Ascending aorta (tissue), 2 donors: ENCODE measurements around the gene ZNF319. TPM values are rescaled to one million over a fixed set of nuclear protein-coding genes. Genes with fewer than 3 reads are reported as not detected.

ENCODE experiments used
- DNase-seq, 2 donors: peaks; one replicate each; pipeline ENCODE4 v3.0.0-alpha.2; 2019; ENCODE audit warnings: low spot score in 2 of 2
- H3K27ac ChIP-seq, 2 donors: fragments of 200-600 bp; sonication (generic); one replicate each; pipeline ENCODE4 v1.5.1; 2016 to 2017; ENCODE audit warnings: mild to moderate bottlenecking in 1 of 2
- H3K27me3 ChIP-seq: fragments of 200-600 bp; sonication (generic); one replicate; pipeline ENCODE4 v1.5.1; 2017
- H3K36me3 ChIP-seq, 2 donors: fragments of 200-600 bp; sonication (generic); one replicate each; pipeline ENCODE4 v1.5.1; 2016
- H3K4me1 ChIP-seq, 2 donors: fragments of 200-600 bp; sonication (generic); one replicate each; pipeline ENCODE4 v1.5.1; 2016 to 2017; ENCODE audit warnings: mild to moderate bottlenecking in 1 of 2
- H3K4me3 ChIP-seq, 2 donors: fragments of 200-600 bp; sonication (generic); one replicate each; pipeline ENCODE4 v1.5.1; 2016 to 2017; ENCODE audit warnings: mild to moderate bottlenecking in 1 of 2
- H3K9me3 ChIP-seq, 2 donors: fragments of 200-600 bp; sonication (generic); one replicate each; pipeline ENCODE4 v1.5.1; 2016
- intact Hi-C: fragments of 100-400 bp; cut with DNase I; formaldehyde crosslinking; loops from one replicate; pipeline ENCODE4 v1.15.1; 2023
- total RNA-seq: library from RNA; depleted of rRNA; stranded (reverse); fragments of >200 nt; gene quantifications from one replicate; pipeline ENCODE4 v1.1.0, GENCODE V29; 2016
- TF ChIP-seq, protein P1 (sequence below), 3 experiments: fragments of 200-600 bp in 2 of 3; fragments of 450-650 bp in 1 of 3; sonication (generic) in 2 of 3; IDR thresholded peaks; one replicate each; pipeline ENCODE4 v1.5.1; 2016 to 2019; ENCODE audit warnings: antibody characterized with exemption in 3 of 3, mild to moderate bottlenecking in 1 of 3, moderate library complexity in 1 of 3

Gene ZNF319
- total RNA-seq, 1 donor from 2014 or later: 17.5 TPM

- DNase-seq: no peak
- intact Hi-C loops: no loop called here
These were observed 42.6 kb downstream of the ZNF319 start for GRCh38 chr16:57957673-57958392.

GRCh38 chr16:57956924-57957672 lies 43.4 kb downstream of the ZNF319 start:
- TF ChIP-seq, protein P1, sequence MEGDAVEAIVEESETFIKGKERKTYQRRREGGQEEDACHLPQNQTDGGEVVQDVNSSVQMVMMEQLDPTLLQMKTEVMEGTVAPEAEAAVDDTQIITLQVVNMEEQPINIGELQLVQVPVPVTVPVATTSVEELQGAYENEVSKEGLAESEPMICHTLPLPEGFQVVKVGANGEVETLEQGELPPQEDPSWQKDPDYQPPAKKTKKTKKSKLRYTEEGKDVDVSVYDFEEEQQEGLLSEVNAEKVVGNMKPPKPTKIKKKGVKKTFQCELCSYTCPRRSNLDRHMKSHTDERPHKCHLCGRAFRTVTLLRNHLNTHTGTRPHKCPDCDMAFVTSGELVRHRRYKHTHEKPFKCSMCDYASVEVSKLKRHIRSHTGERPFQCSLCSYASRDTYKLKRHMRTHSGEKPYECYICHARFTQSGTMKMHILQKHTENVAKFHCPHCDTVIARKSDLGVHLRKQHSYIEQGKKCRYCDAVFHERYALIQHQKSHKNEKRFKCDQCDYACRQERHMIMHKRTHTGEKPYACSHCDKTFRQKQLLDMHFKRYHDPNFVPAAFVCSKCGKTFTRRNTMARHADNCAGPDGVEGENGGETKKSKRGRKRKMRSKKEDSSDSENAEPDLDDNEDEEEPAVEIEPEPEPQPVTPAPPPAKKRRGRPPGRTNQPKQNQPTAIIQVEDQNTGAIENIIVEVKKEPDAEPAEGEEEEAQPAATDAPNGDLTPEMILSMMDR (IDR thresholded peaks at IDR 0.05): no peak

More at GRCh38 chr16:57957673-57958392, 42.6 kb downstream of the ZNF319 start:
- TF ChIP-seq, protein P1 (IDR thresholded peaks at IDR 0.05): no peak
- H3K36me3 ChIP-seq: no peaks in the 10 kb centered on the region
- H3K4me1 ChIP-seq: no peaks in the 10 kb centered on the region
- no peak overlapping the region for H3K27ac ChIP-seq
- H3K9me3 ChIP-seq: no peaks in the 10 kb centered on the region
- no peak overlapping the region for H3K4me3 ChIP-seq
- H3K27me3 ChIP-seq: no peaks in the 10 kb centered on the region

GRCh38 chr16:57956270-57956808 lies 44.1 kb downstream of the ZNF319 start:
- Histone ChIP-seq H3K27ac (no peak overlapping the region), H3K27me3 (no peaks in the 10 kb centered on the region), H3K9me3 (no peaks in the 10 kb centered on the region), H3K4me3 (no peak overlapping the region), H3K4me1 (no peaks in the 10 kb centered on the region), H3K36me3 (no peaks in the 10 kb centered on the region)
- intact Hi-C loops: no loop called here
- DNase-seq: no peak
- TF ChIP-seq, protein P1 (IDR thresholded peaks at IDR 0.05): no peak

More at GRCh38 chr16:57956924-57957672, 43.4 kb downstream of the ZNF319 start:
- no peak overlapping the region for H3K27ac ChIP-seq
- H3K9me3 ChIP-seq: no peaks in the 10 kb centered on the region
- H3K4me3 ChIP-seq: no peak overlapping the region
- no peaks in the 10 kb centered on the region for H3K4me1 ChIP-seq
- intact Hi-C loops: no loop called here
- no peaks in the 10 kb centered on the region for H3K36me3 ChIP-seq
- DNase-seq: no peak
- H3K27me3 ChIP-seq: no peaks in the 10 kb centered on the region

- TF ChIP-seq, protein P1 (IDR thresholded peaks at IDR 0.05): no peak
- H3K27ac ChIP-seq: no peak overlapping the region
These were observed 44.8 kb downstream of the ZNF319 start for GRCh38 chr16:57955572-57956188.

GRCh38 chr16:57953857-57954256 lies 46.6 kb downstream of the ZNF319 start:
- intact Hi-C loops: no loop called here
- Histone ChIP-seq H3K4me3 (no peak overlapping the region), H3K36me3 (no peaks in the 10 kb centered on the region), H3K27me3 (no peaks in the 10 kb centered on the region), H3K9me3 (no peaks in the 10 kb centered on the region), H3K27ac (no peak overlapping the region), H3K4me1 (no peaks in the 10 kb centered on the region)
- no peak for DNase-seq
- TF ChIP-seq, protein P1 (IDR thresholded peaks at IDR 0.05): no peak

More at GRCh38 chr16:57955572-57956188, 44.8 kb downstream of the ZNF319 start:
- DNase-seq: no peak
- Histone ChIP-seq H3K27me3 (no peaks in the 10 kb centered on the region), H3K36me3 (no peaks in the 10 kb centered on the region), H3K9me3 (no peaks in the 10 kb centered on the region), H3K4me1 (no peaks in the 10 kb centered on the region), H3K4me3 (no peak overlapping the region)
- intact Hi-C loops: no loop called here
